Testis (tissue), 3 donors: Measurements from ENCODE around the gene WWC1. TPM values are rescaled to one million over a fixed set of nuclear protein-coding genes. Genes with fewer than 3 reads are reported as not detected.

Experiments
- DNase-seq: peaks from one replicate; pipeline ENCODE4 v3.0.0-alpha.2; 2019
- H3K27ac ChIP-seq, 2 donors: fragments of 200-600 bp; sonication (generic); one replicate each; pipeline ENCODE4 v1.5.1; 2019
- H3K27me3 ChIP-seq: fragments of 200-600 bp; sonication (generic); one replicate; pipeline ENCODE4 v1.5.1; 2019
- H3K36me3 ChIP-seq: fragments of 200-600 bp; sonication (generic); one replicate; pipeline ENCODE4 v1.5.1; 2017; ENCODE audit warnings: low read depth; ENCODE audit errors: missing control alignments
- H3K4me1 ChIP-seq: fragments of 200-600 bp; sonication (generic); one replicate; pipeline ENCODE4 v1.5.1; 2019
- H3K4me3 ChIP-seq, 2 donors: fragments of 200-600 bp; sonication (generic); one replicate each; pipeline ENCODE4 v1.5.1; 2017 to 2019
- H3K9me3 ChIP-seq: fragments of 200-600 bp; sonication (generic); one replicate; pipeline ENCODE4 v1.5.1; 2017
- CTCF ChIP-seq, 3 experiments: fragments of 450-650 bp in 2 of 3; fragments of 200-600 bp in 1 of 3; sonication (generic) in 1 of 3; IDR thresholded peaks; one replicate each; pipeline ENCODE4 v1.5.1; 2016 to 2019; ENCODE audit warnings: antibody characterized with exemption in 3 of 3, mild to moderate bottlenecking in 2 of 3, moderate library complexity in 1 of 3
- POLR2A ChIP-seq: fragments of 450-650 bp; IDR thresholded peaks from one replicate; pipeline ENCODE4 v1.6.1; 2017; ENCODE audit warnings: antibody characterized with exemption, mild to moderate bottlenecking, moderate library complexity
- WGBS, 2 donors: methylation state at CpG; one replicate each; pipeline ENCODE4 v1.1.5; 2018; 5-methylcytosine and 5-hydroxymethylcytosine counted together
- intact Hi-C: fragments of 100-400 bp; cut with DNase I; formaldehyde crosslinking; loops from one replicate; pipeline ENCODE4 v1.15.1; 2023; ENCODE audit warnings: low total_unique reads
- polyA plus RNA-seq: library from polyadenylated mRNA; stranded (reverse); fragments of 350-450 nt; fragmentation: Illumina TruSeq; extraction: RNeasy Lipid Tissue Mini Kit (QIAGEN cat#74804); gene quantifications from one replicate; pipeline ENCODE4 v1.2.3, GENCODE V29; 2014; ENCODE audit warnings: low read depth, low replicate concordance; ENCODE audit not compliant: insufficient read depth
- total RNA-seq, 2 donors: library from RNA; depleted of rRNA; stranded (reverse); fragments of >200 nt; gene quantifications; one replicate each; pipeline ENCODE4 v1.2.3, GENCODE V29; 2016

WWC1 gene
- total and polyA plus RNA-seq, 3 donors from 2014 or later, result 3.7 to 6.0 (median 5.6) TPM

- TF ChIP-seq CTCF (IDR thresholded peaks at IDR 0.05) (no peak), POLR2A (no peak)
- Histone ChIP-seq H3K36me3 (no peaks in the 10 kb centered on the region), H3K4me3 (no peak overlapping the region), H3K4me1 (no peaks in the 10 kb centered on the region), H3K27ac (no peak overlapping the region), H3K27me3 (no peaks in the 10 kb centered on the region), H3K9me3 (no peaks in the 10 kb centered on the region)
- intact Hi-C loops, result no loop called here
- no peak for DNase-seq
- WGBS, 2 donors, result 52 to 55% methylated on average over 7 of the region's 7 CpGs
Observed at GRCh38 chr5:168477060-168477459, 185.6 kb downstream of the WWC1 start.

GRCh38 chr5:168479166-168479565, 187.7 kb downstream of the WWC1 start:
- H3K27ac ChIP-seq, result no peak overlapping the region
- no peak for DNase-seq
- no peaks in the 10 kb centered on the region for H3K36me3 ChIP-seq
- intact Hi-C loops, result no loop called here
- no peaks in the 10 kb centered on the region for H3K9me3 ChIP-seq
- no peaks in the 10 kb centered on the region for H3K4me1 ChIP-seq
- H3K27me3 ChIP-seq, result no peaks in the 10 kb centered on the region
- WGBS, 2 donors, result 70 to 81% methylated on average over 3 of the region's 3 CpGs
- TF ChIP-seq POLR2A, result no peak
- no peak for TF ChIP-seq CTCF (IDR thresholded peaks at IDR 0.05)
- no peak overlapping the region for H3K4me3 ChIP-seq

GRCh38 chr5:168480601-168481000, 189.2 kb downstream of the WWC1 start:
- no peaks in the 10 kb centered on the region for H3K4me1 ChIP-seq
- no peaks in the 10 kb centered on the region for H3K27me3 ChIP-seq
- no peaks in the 10 kb centered on the region for H3K36me3 ChIP-seq
- H3K4me3 ChIP-seq, result no peak overlapping the region
- no peaks in the 10 kb centered on the region for H3K9me3 ChIP-seq
- no peak for TF ChIP-seq POLR2A
- intact Hi-C loops, result no loop called here
- DNase-seq, result no peak
- no peak overlapping the region for H3K27ac ChIP-seq
- WGBS, 2 donors, result 86 to 94% methylated on average over 3 of the region's 3 CpGs

GRCh38 chr5:168481330-168481788, 189.9 kb downstream of the WWC1 start:
- no peak overlapping the region for H3K4me3 ChIP-seq
- peaks cover 4% of the 10 kb centered on the region for H3K4me1 ChIP-seq
- H3K9me3 ChIP-seq, result no peaks in the 10 kb centered on the region
- 45 to 52% methylated on average over 4 of the region's 4 CpGs for WGBS, 2 donors
- intact Hi-C loops, result no loop called here
- no peak for DNase-seq
- H3K27ac ChIP-seq, result no peak overlapping the region
- TF ChIP-seq CTCF (IDR thresholded peaks at IDR 0.05) (no peak), POLR2A (no peak)
- H3K36me3 ChIP-seq, result no peaks in the 10 kb centered on the region
- no peaks in the 10 kb centered on the region for H3K27me3 ChIP-seq

GRCh38 chr5:168482361-168482760, 190.9 kb downstream of the WWC1 start:
- Histone ChIP-seq H3K27me3 (no peaks in the 10 kb centered on the region), H3K36me3 (no peaks in the 10 kb centered on the region), H3K27ac (no peak overlapping the region), H3K9me3 (no peaks in the 10 kb centered on the region), H3K4me3 (no peak overlapping the region), H3K4me1 (peaks cover 7% of the 10 kb centered on the region)
- intact Hi-C loops, result no loop called here
- TF ChIP-seq CTCF (IDR thresholded peaks at IDR 0.05) (no peak), POLR2A (no peak)
- 63 to 66% methylated on average over 5 of the region's 5 CpGs for WGBS, 2 donors
- no peak for DNase-seq
